ENCODE measurements around the gene OCA2.

Gene OCA2

DNA sequence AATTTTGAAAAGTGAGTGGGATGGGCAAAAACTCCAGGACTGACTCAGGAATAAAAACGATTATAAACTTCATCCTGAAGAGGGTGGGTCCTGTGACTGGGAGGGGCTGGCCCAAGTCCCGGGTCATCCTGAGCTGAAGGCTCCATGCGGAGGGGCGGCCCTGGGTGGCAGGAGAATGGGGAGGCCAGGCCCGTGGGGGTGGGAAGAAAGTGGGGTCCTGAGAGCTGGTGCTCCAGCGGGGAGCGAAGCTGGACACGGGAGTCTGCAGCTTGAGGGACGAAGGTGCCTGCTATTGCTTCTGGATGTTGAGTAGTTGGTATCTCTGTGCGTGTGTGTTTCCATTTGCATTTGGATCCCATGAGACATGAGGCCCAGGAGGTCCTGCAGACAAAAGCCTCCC, 4.7 kb upstream of the OCA2 start:
- no peak for DNase-seq

DNA sequence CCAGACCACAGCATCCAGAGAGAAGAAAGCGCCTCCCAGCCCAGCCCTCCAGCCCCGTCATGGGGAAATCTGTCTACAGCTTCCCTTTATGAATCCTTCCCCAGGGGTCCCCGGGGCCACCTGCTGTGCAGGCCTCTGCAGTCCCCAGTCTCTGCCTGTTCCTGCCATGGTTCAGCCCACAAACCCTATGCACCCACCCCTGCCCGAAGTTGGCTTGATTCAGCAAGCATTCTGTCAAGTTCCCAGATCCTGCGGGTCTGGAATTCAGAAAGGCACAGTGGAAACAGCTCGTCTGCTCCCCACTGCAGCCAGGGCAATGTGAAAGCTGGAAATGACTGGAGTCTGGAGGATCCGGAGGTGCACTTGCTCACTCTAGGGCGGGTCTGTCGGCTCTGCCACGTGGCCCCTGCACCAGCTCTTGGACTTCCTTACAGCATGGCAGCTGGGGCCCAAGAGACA, 2.9 kb upstream of the OCA2 start:
- DNase-seq = no peak

GRCh38 chr15:28101201-28101600, 2.1 kb upstream of the OCA2 start:
- DNase-seq = no peak

GRCh38 chr15:28100516-28101195, 1.5 kb upstream of the OCA2 start:
- no peak for DNase-seq

DNA sequence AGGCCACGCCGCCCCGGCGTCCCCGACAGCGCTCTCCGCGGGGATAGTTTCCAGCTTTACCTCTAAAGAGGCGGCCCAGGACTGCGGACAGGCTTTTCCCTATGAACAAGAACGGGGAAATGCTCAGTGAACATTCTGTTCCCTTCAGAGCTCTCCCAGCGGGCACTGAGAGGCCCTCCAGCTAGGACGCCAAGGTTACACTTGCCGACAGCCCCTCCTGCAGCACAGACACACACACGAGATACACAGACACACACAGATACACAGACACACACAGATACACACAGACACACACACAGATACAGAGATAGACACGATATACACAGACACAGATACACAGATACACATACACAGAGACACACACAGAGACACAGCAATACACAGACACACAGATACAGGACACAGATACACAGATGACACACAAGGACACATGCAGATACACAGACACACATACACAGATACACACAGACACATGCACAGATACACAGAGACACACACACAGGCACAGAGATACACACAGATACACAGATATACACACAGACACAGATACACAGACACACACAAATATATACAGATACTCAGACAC, 533 bp upstream of the OCA2 start:
- no peak for DNase-seq

- DNase-seq = no peak
Observed at GRCh38 chr15:28098360-28098765, 752 bp downstream of the OCA2 start.

GRCh38 chr15:28097656-28098359, 1.3 kb downstream of the OCA2 start:
- no peak for DNase-seq

- DNase-seq = no peak
Observed at GRCh38 chr15:28096670-28097431, 2.3 kb downstream of the OCA2 start.

GRCh38 chr15:28096411-28096669, 2.8 kb downstream of the OCA2 start:
- no peak for DNase-seq

DNA sequence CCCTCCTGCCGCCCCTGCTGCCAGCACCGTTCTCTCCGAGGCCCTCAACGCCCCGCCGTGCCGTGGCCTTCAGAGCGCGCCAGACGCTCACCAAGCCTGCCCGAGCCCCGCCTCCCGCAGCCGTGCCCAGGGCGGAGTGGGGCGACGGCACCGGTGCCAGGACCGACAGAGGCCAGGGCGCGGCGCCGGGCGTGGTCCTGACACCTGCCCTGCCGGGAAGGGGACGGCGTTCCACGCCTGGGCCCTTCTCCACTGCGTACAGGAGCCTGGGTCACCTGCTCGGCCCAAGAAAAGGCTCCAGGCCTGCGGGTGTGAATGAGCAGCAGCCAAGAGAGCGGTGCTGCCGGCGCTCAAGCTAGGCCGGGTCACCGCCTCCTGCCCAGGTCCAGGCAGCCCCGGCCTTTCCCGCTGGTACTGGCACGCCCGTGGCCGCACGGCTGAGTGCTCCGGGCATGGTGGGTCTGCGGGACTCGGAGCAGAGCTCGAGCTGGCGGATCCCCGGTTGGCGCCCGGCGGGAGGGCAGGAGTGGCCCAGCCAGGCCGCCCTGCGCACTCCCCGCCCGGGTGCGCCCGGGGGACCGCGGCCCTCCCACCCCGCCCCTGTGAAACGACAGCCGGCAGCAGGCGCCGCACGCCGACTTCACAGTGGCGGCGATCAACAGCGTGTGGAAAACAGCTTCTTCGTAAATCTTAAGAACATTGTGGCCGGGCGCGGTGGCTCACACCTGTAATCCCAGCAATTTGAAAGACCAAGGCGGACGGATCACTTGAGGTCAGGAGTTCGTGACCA, 4.2 kb downstream of the OCA2 start:
- peak in 1 of 2 experiments; percentile 47 for DNase-seq

DNA sequence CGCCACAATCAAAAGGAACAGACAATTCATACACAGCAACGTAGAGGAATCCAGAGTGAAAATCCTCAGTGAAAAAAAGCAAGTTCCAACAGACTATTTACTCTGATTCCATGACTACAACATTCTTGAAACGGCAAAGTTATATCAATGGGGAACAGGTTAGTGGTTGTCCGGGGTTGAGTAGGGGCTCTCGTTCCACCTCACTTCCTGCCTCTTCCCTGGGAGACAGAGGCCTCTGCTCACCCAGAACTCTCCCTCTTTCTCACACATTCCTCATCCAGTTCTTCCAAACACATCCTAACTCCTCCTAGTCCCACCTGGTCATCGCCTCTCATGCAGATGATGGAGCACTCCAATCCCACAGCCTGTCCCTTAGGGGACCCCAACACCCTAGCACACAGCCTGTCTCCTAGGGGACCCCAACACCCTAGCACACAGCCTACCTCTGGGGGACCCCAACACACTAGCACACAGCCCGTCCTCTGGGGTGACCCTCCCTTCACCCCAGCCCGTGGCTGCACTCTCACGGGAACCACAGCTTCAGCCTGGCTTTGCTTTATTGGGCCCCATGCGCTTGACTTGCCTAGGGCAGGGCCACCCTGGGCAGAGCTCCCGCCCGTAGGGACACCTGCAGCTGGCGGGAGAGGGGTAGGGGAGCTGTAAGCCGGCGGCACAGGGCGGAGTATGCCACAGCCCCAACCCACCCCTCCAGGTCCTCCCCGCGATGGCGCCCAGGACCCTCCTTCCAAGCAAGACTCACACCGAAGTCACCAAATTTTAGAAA, 5.2 kb downstream of the OCA2 start:
- no peak for DNase-seq

DNA sequence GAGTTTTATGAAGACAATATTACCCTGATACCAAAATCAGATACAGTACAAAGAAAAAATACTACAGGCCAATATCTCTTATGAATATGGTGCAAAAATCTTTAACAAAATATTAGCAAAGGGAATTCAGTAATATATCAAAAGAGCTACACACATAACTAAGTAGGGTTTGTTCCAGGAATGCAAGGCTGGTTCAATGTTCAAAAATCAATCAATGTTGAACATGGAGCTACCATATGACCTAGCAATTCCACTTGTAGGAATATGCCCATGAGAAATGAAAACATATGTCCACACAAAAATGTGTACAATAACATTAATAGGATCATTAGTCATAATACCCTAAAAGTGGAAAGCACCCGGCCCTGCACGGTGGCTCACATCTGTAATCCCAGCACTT, 7.8 kb downstream of the OCA2 start:
- DNase-seq = no peak

DNA sequence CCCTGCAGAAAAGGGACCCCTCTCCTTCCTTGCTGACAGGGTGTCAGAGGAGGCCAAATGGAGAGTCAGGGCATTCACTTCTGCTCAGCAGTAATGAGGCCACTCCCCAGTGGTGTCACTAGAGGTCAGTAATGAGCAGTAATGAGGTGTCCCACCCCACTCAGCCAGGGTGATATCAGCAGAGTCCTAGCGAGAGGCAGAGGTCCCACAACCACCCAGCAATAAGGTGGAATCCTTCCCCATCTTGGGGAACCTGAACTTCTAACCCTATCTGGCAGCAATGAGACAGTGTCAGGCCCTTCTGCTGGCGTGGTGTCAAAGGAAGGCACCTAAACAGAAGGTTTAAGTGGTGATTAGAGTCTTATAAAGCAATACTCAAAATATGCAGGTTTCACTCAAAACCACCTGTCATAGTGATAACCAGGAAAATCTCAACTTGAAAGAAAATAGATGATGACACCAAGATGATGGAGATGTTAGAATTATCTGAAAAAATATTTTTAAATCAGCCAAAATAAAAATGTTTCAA, 12.9 kb downstream of the OCA2 start:
- DNase-seq = peak; percentile 44 to 58

GRCh38 chr15:28085489-28086174, 13.5 kb downstream of the OCA2 start:
- no peak for DNase-seq

DNA sequence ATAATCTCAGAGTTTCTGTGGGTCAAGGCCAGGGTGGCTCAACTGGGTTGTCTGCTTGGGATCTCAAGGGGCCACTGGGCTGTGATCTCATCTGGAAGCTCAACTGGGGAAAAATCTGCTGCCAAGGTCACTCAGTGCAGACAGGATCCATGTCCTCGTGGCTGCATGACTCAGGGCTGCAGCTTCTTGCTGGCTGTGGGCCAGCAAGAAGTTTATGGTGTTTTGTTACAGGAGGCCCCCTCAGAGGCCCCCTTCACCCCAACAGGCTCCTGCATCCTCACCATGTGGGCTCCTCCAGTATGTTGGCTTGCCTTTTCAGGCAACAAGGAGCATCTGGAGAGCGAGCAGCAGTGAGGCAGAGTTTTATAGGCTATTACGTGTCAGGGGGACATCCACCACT, 14.6 kb downstream of the OCA2 start:
- no peak for DNase-seq

GRCh38 chr15:28082891-28083684, 16.0 kb downstream of the OCA2 start:
- DNase-seq = no peak

DNA sequence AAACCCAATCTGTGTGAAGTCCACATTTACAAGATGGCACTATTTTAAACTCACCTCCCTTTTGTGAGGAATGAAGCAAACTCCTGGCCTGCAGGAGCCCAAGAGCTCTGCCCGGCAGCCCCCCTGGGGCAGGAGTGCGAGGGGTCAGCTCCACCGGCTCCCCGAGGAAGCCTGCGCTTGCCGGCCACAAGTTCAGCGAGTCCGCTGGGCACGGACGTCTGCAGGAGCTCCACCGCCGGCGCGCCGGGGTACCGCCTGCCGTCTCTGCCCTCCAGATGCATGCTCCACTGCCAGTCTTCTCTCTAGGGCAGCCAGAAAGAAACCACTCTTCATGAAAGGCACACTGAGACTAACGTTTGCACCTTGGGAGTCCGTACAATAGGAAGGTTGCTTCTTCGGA, 17.5 kb downstream of the OCA2 start:
- DNase-seq = no peak

DNA sequence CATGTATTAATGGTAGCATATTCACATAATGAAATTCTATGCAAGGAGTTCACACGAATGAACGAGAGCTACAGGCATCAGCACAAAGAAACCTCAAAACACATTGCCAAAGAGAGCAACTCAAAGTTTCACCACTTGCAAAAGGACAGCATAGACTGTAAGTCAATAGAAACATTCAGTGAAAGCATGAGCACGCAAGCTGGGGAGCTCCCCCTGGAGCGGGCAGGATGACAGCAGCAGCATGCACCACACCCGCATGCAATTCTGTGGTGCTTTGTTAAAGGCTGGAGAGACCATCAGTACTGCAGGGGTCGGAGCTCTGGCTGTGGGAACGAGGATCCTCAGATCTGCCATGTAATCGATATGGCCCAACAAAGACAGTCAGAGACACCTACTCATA, 18.7 kb downstream of the OCA2 start:
- no peak for DNase-seq

- DNase-seq = no peak
Observed at GRCh38 chr15:28079313-28079969, 19.7 kb downstream of the OCA2 start.

- DNase-seq = no peak
Observed at GRCh38 chr15:28078191-28078719, 20.9 kb downstream of the OCA2 start.
